Activated CD8-positive, alpha-beta T cell treated with anti-CD3 and anti-CD28 coated beads for 36 hours (primary cell): Measurements from ENCODE around the gene PDF. TPM values are rescaled to one million over a fixed set of nuclear protein-coding genes. Genes with fewer than 3 reads are reported as not detected.

Experiments
- ATAC-seq: fragments of 200-7000 bp; cut with Tn5 transposase; one replicate; pipeline ENCODE4 v1.10.0; 2021; ENCODE audit warnings: mild to moderate bottlenecking, moderate library complexity
- CTCF ChIA-PET: fragments of 350-600 bp; sonication (Branson Sonifier 250); formaldehyde crosslinking; loops from one replicate; lab custom pipeline; 2021; ENCODE audit warnings: antibody characterized with exemption; lab: Charles Lee
- POLR2A ChIA-PET: fragments of 350-600 bp; sonication (Branson Sonifier 250); formaldehyde crosslinking; loops from one replicate; lab custom pipeline; 2021; ENCODE audit warnings: antibody characterized with exemption; lab: Charles Lee
- DNase-seq: peaks from one replicate; pipeline ENCODE4 v3.0.0-alpha.2; 2020
- H3K27ac Mint-ChIP-seq: one replicate; pipeline ENCODE4 v1.8.0; 2021; ENCODE audit warnings: mild to moderate bottlenecking, mixed read lengths
- H3K27me3 Mint-ChIP-seq: one replicate; pipeline ENCODE4 v1.8.0; 2021; ENCODE audit warnings: mixed read lengths
- H3K36me3 Mint-ChIP-seq: one replicate; pipeline ENCODE4 v1.8.0; 2021; ENCODE audit warnings: low read depth, mixed read lengths
- H3K4me1 Mint-ChIP-seq: one replicate; pipeline ENCODE4 v1.8.0; 2021; ENCODE audit warnings: low read depth, mixed read lengths
- H3K4me3 Mint-ChIP-seq: one replicate; pipeline ENCODE4 v1.8.0; 2021; ENCODE audit warnings: mild to moderate bottlenecking, moderate library complexity, mixed read lengths
- H3K9me3 Mint-ChIP-seq: one replicate; pipeline ENCODE4 v1.8.0; 2021; ENCODE audit warnings: mixed read lengths
- intact Hi-C: fragments of 100-400 bp; cut with micrococcal nuclease; formaldehyde crosslinking; loops from one replicate; pipeline ENCODE4 v1.10.0; 2022
- total RNA-seq, 2 experiments: library from RNA; stranded (reverse); gene quantifications; one replicate each; pipeline ENCODE4 v1.2.3, GENCODE V29; 2021
- TF ChIP-seq, protein P1 (sequence below): fragments of 200-600 bp; IDR thresholded peaks from one replicate; pipeline ENCODE4 v1.8.0; 2022; ENCODE audit warnings: antibody characterized with exemption, mild to moderate bottlenecking

PDF gene
- total RNA-seq, 2 experiments from 2014 or later: 16.1 to 19.5 TPM

DNA sequence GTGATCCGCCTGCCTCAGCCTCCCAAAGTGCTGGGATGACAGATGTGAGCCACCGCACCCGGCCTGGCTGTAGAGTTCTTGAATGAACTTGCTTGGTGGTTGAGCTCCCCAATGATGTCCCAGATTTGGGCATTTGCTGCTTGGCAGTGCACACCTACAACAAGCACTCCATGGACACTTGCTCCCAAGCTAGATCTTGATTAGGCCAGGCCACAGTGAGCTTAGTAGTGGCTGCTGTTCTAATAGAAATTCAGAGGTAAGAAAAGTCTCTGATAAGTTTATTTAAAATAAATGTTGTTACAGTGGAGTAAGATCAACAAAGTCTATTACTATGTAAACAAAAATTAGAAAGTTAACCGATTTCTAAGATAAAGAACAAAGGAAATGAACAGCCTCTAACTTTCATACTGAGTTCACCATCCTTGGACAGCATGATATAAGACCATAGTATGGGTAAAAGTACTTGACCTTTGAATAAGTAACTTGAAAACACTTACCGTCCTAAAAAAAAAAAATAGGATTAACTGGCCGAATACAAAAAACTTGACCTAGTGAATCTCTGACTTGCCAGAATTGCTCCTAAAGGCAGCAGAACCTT, 20.2 kb upstream of the PDF start:
- Mint-ChIP-seq H3K4me3 (no peak overlapping the region), H3K36me3 (peaks cover 21% of the 10 kb centered on the region), H3K4me1 (peaks cover 6% of the 10 kb centered on the region), H3K27ac (no peak overlapping the region), H3K9me3 (no peaks in the 10 kb centered on the region), H3K27me3 (no peaks in the 10 kb centered on the region)
- ATAC-seq (no peak), DNase-seq (no peak)
- intact Hi-C loops: no loop called here
- TF ChIP-seq, protein P1, sequence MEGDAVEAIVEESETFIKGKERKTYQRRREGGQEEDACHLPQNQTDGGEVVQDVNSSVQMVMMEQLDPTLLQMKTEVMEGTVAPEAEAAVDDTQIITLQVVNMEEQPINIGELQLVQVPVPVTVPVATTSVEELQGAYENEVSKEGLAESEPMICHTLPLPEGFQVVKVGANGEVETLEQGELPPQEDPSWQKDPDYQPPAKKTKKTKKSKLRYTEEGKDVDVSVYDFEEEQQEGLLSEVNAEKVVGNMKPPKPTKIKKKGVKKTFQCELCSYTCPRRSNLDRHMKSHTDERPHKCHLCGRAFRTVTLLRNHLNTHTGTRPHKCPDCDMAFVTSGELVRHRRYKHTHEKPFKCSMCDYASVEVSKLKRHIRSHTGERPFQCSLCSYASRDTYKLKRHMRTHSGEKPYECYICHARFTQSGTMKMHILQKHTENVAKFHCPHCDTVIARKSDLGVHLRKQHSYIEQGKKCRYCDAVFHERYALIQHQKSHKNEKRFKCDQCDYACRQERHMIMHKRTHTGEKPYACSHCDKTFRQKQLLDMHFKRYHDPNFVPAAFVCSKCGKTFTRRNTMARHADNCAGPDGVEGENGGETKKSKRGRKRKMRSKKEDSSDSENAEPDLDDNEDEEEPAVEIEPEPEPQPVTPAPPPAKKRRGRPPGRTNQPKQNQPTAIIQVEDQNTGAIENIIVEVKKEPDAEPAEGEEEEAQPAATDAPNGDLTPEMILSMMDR: no peak
- POLR2A ChIA-PET: interaction anchor here (0.7 kb wide), 1 partner anchor 18 kb away, joined by 4 read pairs; no protein-coding TSS in a partner anchor
- CTCF ChIA-PET: interaction anchor here (0.7 to 2.9 kb wide), 2 partner anchors 9 to 831 kb away, joined by 3 to 8 read pairs; no protein-coding TSS in a partner anchor

DNA sequence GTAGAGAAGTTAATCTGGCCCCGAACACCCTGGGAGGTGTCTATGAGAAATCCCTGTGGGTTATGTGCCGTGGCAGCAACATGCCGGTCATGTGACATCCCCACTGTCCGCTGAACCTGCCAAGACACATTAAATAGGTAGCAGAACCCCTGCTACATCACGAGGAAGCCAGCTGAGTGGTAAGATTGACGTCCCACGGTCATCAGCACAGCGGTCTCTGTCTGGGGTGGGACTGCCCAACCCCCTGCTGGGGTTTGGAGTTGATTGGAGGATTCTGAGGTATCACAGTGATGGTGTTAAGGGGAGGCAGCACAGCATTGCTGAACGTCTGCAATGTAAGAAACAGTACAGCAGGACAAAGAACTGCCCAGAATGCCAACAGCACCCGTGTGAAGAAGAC, 19.1 kb upstream of the PDF start:
- peaks cover 19% of the 10 kb centered on the region for H3K36me3 Mint-ChIP-seq
- intact Hi-C loops: no loop called here
- TF ChIP-seq, protein P1: no peak
- ATAC-seq (no peak), DNase-seq (no peak)
- ChIA-PET POLR2A (no interaction called here), CTCF (no interaction called here)
- H3K27ac Mint-ChIP-seq: no peak overlapping the region
- no peaks in the 10 kb centered on the region for H3K27me3 Mint-ChIP-seq
- H3K4me3 Mint-ChIP-seq: no peak overlapping the region
- H3K9me3 Mint-ChIP-seq: no peaks in the 10 kb centered on the region
- H3K4me1 Mint-ChIP-seq: peaks cover 9% of the 10 kb centered on the region

DNA sequence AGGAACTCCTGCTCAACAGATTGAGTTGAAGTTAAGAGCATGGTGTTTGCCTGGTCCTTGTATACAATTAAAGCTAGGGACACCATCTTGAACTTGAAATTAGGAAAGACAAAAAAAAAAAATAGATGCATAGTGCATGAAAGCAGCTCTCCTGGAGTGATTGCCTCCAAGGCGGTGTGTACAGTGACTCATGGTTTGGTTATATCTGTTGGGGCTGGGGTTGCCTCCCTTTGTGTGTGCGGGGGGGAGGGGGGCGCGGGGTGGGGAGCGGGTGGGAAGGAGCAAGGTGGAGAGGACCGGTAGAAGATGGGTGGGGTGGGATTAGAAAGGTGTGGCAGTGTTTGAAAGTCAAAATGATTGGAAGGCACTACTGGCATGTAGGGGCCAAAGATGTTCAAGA, 17.8 kb upstream of the PDF start:
- H3K27me3 Mint-ChIP-seq: no peaks in the 10 kb centered on the region
- ChIA-PET POLR2A (no interaction called here), CTCF (no interaction called here)
- ATAC-seq: no peak
- TF ChIP-seq, protein P1: no peak
- H3K36me3 Mint-ChIP-seq: peaks cover 25% of the 10 kb centered on the region
- intact Hi-C loops: no loop called here
- no peak overlapping the region for H3K4me3 Mint-ChIP-seq
- no peak for DNase-seq
- H3K4me1 Mint-ChIP-seq: peaks cover 12% of the 10 kb centered on the region
- no peaks in the 10 kb centered on the region for H3K9me3 Mint-ChIP-seq
- no peak overlapping the region for H3K27ac Mint-ChIP-seq

DNA sequence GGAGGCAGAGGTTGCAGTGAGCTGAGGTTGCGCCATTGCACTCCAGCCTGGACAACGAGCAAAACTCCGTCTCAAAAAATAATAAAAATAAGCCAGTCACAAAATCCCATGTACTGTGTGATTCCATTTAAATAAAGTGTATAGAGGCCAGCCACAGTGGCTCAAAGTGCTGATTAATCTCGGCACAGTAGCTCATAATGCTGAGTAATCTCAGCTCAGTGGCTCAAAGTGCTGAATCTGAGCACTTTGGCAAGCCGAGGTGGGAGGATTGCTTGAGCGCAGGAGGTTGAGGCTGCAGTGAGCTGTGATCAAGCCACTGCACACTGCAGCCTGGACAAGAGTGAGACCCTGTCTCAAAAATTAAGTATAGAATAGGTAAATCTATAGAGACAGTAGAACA, 16.3 kb upstream of the PDF start:
- intact Hi-C loops: no loop called here
- no peaks in the 10 kb centered on the region for H3K9me3 Mint-ChIP-seq
- TF ChIP-seq, protein P1: no peak
- H3K27ac Mint-ChIP-seq: no peak overlapping the region
- DNase-seq: no peak
- ChIA-PET POLR2A (no interaction called here), CTCF (interaction anchor here (0.9 kb wide), 1 partner anchor 8 kb away, joined by 3 read pairs; no protein-coding TSS in a partner anchor)
- H3K27me3 Mint-ChIP-seq: no peaks in the 10 kb centered on the region
- H3K4me3 Mint-ChIP-seq: no peak overlapping the region
- H3K36me3 Mint-ChIP-seq: peaks cover 29% of the 10 kb centered on the region
- peaks cover 23% of the 10 kb centered on the region for H3K4me1 Mint-ChIP-seq
- ATAC-seq: no peak

DNA sequence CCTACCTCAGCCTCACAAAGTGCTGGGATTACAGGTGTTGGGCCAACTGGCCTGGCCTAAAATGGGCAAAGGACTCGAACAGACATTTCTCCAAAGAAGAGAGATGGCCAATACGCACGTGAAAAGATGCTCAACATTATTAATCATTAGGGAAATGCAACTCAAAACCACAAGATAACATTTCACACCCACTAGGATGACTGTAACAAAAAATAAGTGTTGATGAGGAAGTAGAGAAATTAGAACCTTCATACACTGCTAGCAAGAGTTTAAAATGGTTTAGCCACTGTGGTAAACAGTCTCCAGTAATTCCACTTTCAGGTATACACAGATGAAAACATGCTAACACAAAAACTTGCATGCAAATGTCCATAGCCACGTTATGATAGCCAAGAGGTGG, 15.5 kb upstream of the PDF start:
- H3K36me3 Mint-ChIP-seq: peaks cover 37% of the 10 kb centered on the region
- H3K27me3 Mint-ChIP-seq: no peaks in the 10 kb centered on the region
- H3K27ac Mint-ChIP-seq: no peak overlapping the region
- intact Hi-C loops: no loop called here
- H3K4me3 Mint-ChIP-seq: no peak overlapping the region
- TF ChIP-seq, protein P1: no peak
- ChIA-PET POLR2A (no interaction called here), CTCF (no interaction called here)
- ATAC-seq: no peak
- H3K4me1 Mint-ChIP-seq: peaks cover 30% of the 10 kb centered on the region
- no peaks in the 10 kb centered on the region for H3K9me3 Mint-ChIP-seq
- no peak for DNase-seq
